Neural progenitor cell (in vitro differentiated cells): ENCODE results near the gene LIPT2. TPM values are rescaled to one million over a fixed set of nuclear protein-coding genes. Genes with fewer than 3 reads are reported as not detected.
A peak's percentile ranks its signal among the peaks of the same experiment; 100 is the strongest.

Experiments
- DNase-seq: peaks from one replicate; pipeline ENCODE4 v3.0.0-alpha.2; 2016; ENCODE audit warnings: low spot score
- H2AFZ ChIP-seq: fragments of 200-600 bp; sonication (generic); replicated peaks from 2 replicates; pipeline ENCODE4 v1.6.1; 2016; ENCODE audit warnings: antibody characterized with exemption
- H3F3A ChIP-seq: fragments of 200-600 bp; sonication (generic); 2 replicates; pipeline ENCODE4 v1.6.1; 2016; ENCODE audit warnings: antibody characterized with exemption, low read depth
- H3K27ac ChIP-seq: fragments of 200-600 bp; sonication (generic); 2 replicates; pipeline ENCODE4 v1.5.1; 2016; ENCODE audit warnings: mild to moderate bottlenecking
- H3K27me3 ChIP-seq: fragments of 200-600 bp; sonication (generic); 2 replicates; pipeline ENCODE4 v1.6.1; 2016; ENCODE audit warnings: mild to moderate bottlenecking, moderate library complexity
- H3K36me3 ChIP-seq: fragments of 200-600 bp; sonication (generic); 2 replicates; pipeline ENCODE4 v1.5.1; 2016
- H3K4me1 ChIP-seq: fragments of 200-600 bp; sonication (generic); 2 replicates; pipeline ENCODE4 v1.6.1; 2016; ENCODE audit warnings: mixed run types
- H3K4me2 ChIP-seq: fragments of 200-600 bp; sonication (generic); 2 replicates; pipeline ENCODE4 v1.6.1; 2016
- H3K4me3 ChIP-seq: fragments of 200-600 bp; sonication (generic); 2 replicates; pipeline ENCODE4 v1.5.1; 2016
- H3K79me2 ChIP-seq: fragments of 200-600 bp; sonication (generic); 2 replicates; pipeline ENCODE4 v1.6.1; 2016; ENCODE audit warnings: low read depth
- H3K9ac ChIP-seq: fragments of 200-600 bp; sonication (generic); 2 replicates; pipeline ENCODE4 v1.6.1; 2016
- H3K9me3 ChIP-seq: fragments of 200-600 bp; sonication (generic); 2 replicates; pipeline ENCODE4 v1.5.1; 2016; ENCODE audit warnings: low read depth
- H4K20me1 ChIP-seq: fragments of 200-600 bp; sonication (generic); 2 replicates; pipeline ENCODE4 v1.6.1; 2016; ENCODE audit warnings: low read depth
- H3K27ac Mint-ChIP-seq: 3 replicates; pipeline ENCODE4 v1.8.0; 2021; ENCODE audit warnings: mixed read lengths
- H3K27me3 Mint-ChIP-seq: 2 replicates; pipeline ENCODE4 v1.8.0; 2022; ENCODE audit warnings: low read depth, mild to moderate bottlenecking, inconsistent platforms, moderate library complexity, mixed read lengths; ENCODE audit not compliant: insufficient read depth
- H3K36me3 Mint-ChIP-seq: 3 replicates; pipeline ENCODE4 v1.8.0; 2021; ENCODE audit warnings: mixed read lengths
- H3K4me1 Mint-ChIP-seq: 3 replicates; pipeline ENCODE4 v1.8.0; 2021; ENCODE audit warnings: mixed read lengths
- H3K4me3 Mint-ChIP-seq: 3 replicates; pipeline ENCODE4 v1.8.0; 2021; ENCODE audit warnings: mild to moderate bottlenecking, moderate library complexity, mixed read lengths
- H3K9me3 Mint-ChIP-seq: 3 replicates; pipeline ENCODE4 v1.8.0; 2020; ENCODE audit warnings: mixed read lengths
- EZH2 ChIP-seq: fragments of 200-600 bp; sonication (generic); IDR thresholded peaks from 2 replicates; pipeline ENCODE4 v1.6.1; 2017; ENCODE audit warnings: antibody characterized with exemption, mild to moderate bottlenecking, moderate library complexity
- EZH2phosphoT487 ChIP-seq: fragments of 200-600 bp; sonication (generic); IDR thresholded peaks from 2 replicates; pipeline ENCODE4 v1.6.1; 2017; ENCODE audit warnings: antibody characterized with exemption
- total RNA-seq: library from RNA; depleted of rRNA; stranded (reverse); fragments of >200 nt; gene quantifications from 2 replicates; pipeline ENCODE4 v1.2.3, GENCODE V29; 2015; ENCODE audit warnings: low replicate concordance
- TF ChIP-seq, protein P1 (sequence below): fragments of 200-600 bp; sonication (generic); IDR thresholded peaks from 2 replicates; pipeline ENCODE4 v1.5.1; 2017; ENCODE audit warnings: antibody characterized with exemption, mild to moderate bottlenecking

LIPT2 gene
- total RNA-seq, 1 donor from 2014 or later: 16.9 TPM

- Mint-ChIP-seq H3K27me3 (peaks cover 2% of the 10 kb centered on the region), H3K4me3 (no peak overlapping the region), H3K4me1 (peaks cover 16% of the 10 kb centered on the region), H3K27ac (no peak overlapping the region), H3K9me3 (no peaks in the 10 kb centered on the region), H3K36me3 (no peaks in the 10 kb centered on the region)
- H3K4me2 ChIP-seq: no peak overlapping the region
- TF ChIP-seq, protein P1, sequence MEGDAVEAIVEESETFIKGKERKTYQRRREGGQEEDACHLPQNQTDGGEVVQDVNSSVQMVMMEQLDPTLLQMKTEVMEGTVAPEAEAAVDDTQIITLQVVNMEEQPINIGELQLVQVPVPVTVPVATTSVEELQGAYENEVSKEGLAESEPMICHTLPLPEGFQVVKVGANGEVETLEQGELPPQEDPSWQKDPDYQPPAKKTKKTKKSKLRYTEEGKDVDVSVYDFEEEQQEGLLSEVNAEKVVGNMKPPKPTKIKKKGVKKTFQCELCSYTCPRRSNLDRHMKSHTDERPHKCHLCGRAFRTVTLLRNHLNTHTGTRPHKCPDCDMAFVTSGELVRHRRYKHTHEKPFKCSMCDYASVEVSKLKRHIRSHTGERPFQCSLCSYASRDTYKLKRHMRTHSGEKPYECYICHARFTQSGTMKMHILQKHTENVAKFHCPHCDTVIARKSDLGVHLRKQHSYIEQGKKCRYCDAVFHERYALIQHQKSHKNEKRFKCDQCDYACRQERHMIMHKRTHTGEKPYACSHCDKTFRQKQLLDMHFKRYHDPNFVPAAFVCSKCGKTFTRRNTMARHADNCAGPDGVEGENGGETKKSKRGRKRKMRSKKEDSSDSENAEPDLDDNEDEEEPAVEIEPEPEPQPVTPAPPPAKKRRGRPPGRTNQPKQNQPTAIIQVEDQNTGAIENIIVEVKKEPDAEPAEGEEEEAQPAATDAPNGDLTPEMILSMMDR: no peak
- TF ChIP-seq EZH2phosphoT487 (no peak), EZH2 (no peak)
- H3F3A ChIP-seq: no peaks in the 10 kb centered on the region
- H3K4me1 ChIP-seq: peaks cover 23% of the 10 kb centered on the region
- no peak overlapping the region for H3K4me3 ChIP-seq
- H3K9ac ChIP-seq: no peak overlapping the region
- no peaks in the 10 kb centered on the region for H3K79me2 ChIP-seq
- H3K36me3 ChIP-seq: no peaks in the 10 kb centered on the region
- no peaks in the 10 kb centered on the region for H4K20me1 ChIP-seq
- no peak overlapping the region for H3K27ac ChIP-seq
- no peaks in the 10 kb centered on the region for H3K9me3 ChIP-seq
- no peak overlapping the region for H2AFZ ChIP-seq
- no peak for DNase-seq
- H3K27me3 ChIP-seq: peaks cover 27% of the 10 kb centered on the region
Measured at GRCh38 chr11:74464746-74465145, 28.8 kb downstream of the LIPT2 start.

DNA sequence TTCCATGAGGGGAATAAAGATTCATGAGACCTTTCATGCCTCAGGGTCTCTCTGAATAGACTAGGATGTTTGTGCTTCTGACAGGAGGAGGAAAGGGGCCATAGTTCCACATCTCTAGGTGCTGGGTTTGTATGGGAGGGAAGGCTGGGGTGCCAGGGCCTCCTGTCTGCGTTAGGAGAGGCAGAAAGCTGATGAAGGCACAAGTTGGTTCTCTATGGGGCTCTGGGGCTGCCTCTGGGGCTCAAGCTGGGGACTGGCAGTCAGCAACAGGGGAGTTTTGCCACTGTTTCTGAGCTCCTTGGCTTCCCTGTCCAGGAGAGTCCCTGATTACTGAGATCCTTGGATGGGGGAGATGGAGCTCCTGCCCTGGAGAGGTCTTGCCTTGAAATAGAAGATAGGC lies 30.3 kb downstream of the LIPT2 start:
- Mint-ChIP-seq H3K4me3 (no peak overlapping the region), H3K27ac (no peak overlapping the region), H3K36me3 (no peaks in the 10 kb centered on the region), H3K4me1 (peaks cover 10% of the 10 kb centered on the region), H3K9me3 (no peaks in the 10 kb centered on the region), H3K27me3 (peaks cover 2% of the 10 kb centered on the region)
- no peaks in the 10 kb centered on the region for H3K36me3 ChIP-seq
- no peaks in the 10 kb centered on the region for H4K20me1 ChIP-seq
- H3F3A ChIP-seq: no peaks in the 10 kb centered on the region
- H3K27me3 ChIP-seq: peaks cover 23% of the 10 kb centered on the region
- H3K9ac ChIP-seq: no peak overlapping the region
- H3K4me2 ChIP-seq: no peak overlapping the region
- no peak overlapping the region for H2AFZ ChIP-seq
- H3K79me2 ChIP-seq: no peaks in the 10 kb centered on the region
- H3K4me3 ChIP-seq: no peak overlapping the region
- H3K9me3 ChIP-seq: no peaks in the 10 kb centered on the region
- H3K4me1 ChIP-seq: peaks cover 22% of the 10 kb centered on the region
- TF ChIP-seq EZH2 (no peak), EZH2phosphoT487 (no peak)
- TF ChIP-seq, protein P1: no peak
- DNase-seq: no peak
- no peak overlapping the region for H3K27ac ChIP-seq

DNA sequence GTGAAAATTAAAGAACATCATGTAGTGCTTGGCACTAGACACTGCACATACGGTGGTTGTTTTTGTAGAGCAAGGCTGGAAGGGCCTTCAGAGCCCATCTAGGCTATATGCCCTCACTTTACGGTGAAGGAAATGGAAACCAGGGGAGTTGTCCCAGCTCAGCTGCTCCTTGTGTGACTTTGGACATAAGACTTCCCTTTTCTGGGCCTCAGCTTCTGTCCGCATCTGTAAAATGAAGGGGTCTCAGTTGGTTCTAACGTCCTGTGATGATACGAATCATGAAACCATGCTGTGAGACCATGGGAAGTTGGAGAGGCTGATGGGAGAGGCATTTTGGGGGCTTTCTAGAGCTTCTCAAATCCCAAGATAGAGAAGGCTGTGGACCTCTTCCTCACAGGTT lies 30.9 kb downstream of the LIPT2 start:
- H3K4me2 ChIP-seq: no peak overlapping the region
- no peaks in the 10 kb centered on the region for H3K9me3 ChIP-seq
- H3K36me3 ChIP-seq: no peaks in the 10 kb centered on the region
- TF ChIP-seq, protein P1: no peak
- no peak for TF ChIP-seq EZH2
- no peak for TF ChIP-seq EZH2phosphoT487
- no peak overlapping the region for H3K27ac Mint-ChIP-seq
- no peak overlapping the region for H3K27ac ChIP-seq
- no peaks in the 10 kb centered on the region for H3K36me3 Mint-ChIP-seq
- H3K4me3 ChIP-seq: no peak overlapping the region
- H3K4me1 Mint-ChIP-seq: peaks cover 9% of the 10 kb centered on the region
- no peaks in the 10 kb centered on the region for H4K20me1 ChIP-seq
- H3K27me3 Mint-ChIP-seq: no peaks in the 10 kb centered on the region
- no peaks in the 10 kb centered on the region for H3K9me3 Mint-ChIP-seq
- H2AFZ ChIP-seq: no peak overlapping the region
- no peak for DNase-seq
- H3K27me3 ChIP-seq: peaks cover 20% of the 10 kb centered on the region
- H3K4me3 Mint-ChIP-seq: no peak overlapping the region
- H3K4me1 ChIP-seq: peaks cover 16% of the 10 kb centered on the region
- H3F3A ChIP-seq: no peaks in the 10 kb centered on the region
- H3K9ac ChIP-seq: no peak overlapping the region
- H3K79me2 ChIP-seq: no peaks in the 10 kb centered on the region

- H3K4me1 Mint-ChIP-seq: peaks cover 13% of the 10 kb centered on the region
- no peaks in the 10 kb centered on the region for H3K9me3 ChIP-seq
- peak overlapping the region; percentile 1 for H3K4me2 ChIP-seq
- DNase-seq: peak; percentile 40
- H3K27me3 ChIP-seq: peaks cover 14% of the 10 kb centered on the region
- TF ChIP-seq, protein P1: no peak
- no peak for TF ChIP-seq EZH2phosphoT487
- no peak for TF ChIP-seq EZH2
- H3K27ac Mint-ChIP-seq: peak overlapping the region; percentile 62
- no peaks in the 10 kb centered on the region for H3K79me2 ChIP-seq
- H2AFZ ChIP-seq: peak overlapping the region; percentile 70
- peaks cover 11% of the 10 kb centered on the region for H3K4me1 ChIP-seq
- no peak overlapping the region for H3K4me3 Mint-ChIP-seq
- H3K27ac ChIP-seq: no peak overlapping the region
- H3K9ac ChIP-seq: no peak overlapping the region
- H3K4me3 ChIP-seq: no peak overlapping the region
- H3K36me3 Mint-ChIP-seq: no peaks in the 10 kb centered on the region
- H3K27me3 Mint-ChIP-seq: no peaks in the 10 kb centered on the region
- H3F3A ChIP-seq: no peaks in the 10 kb centered on the region
- no peaks in the 10 kb centered on the region for H4K20me1 ChIP-seq
- no peaks in the 10 kb centered on the region for H3K9me3 Mint-ChIP-seq
- no peaks in the 10 kb centered on the region for H3K36me3 ChIP-seq
Measured at GRCh38 chr11:74462009-74462408, 31.5 kb downstream of the LIPT2 start.
